Neural crest cell (in vitro differentiated cells): ENCODE results near the gene RXRG. TPM values are rescaled to one million over a fixed set of nuclear protein-coding genes. Genes with fewer than 3 reads are reported as not detected.

Source experiments
- DNase-seq: peaks from one replicate; pipeline ENCODE4 v3.0.0; 2021; ENCODE audit warnings: low read depth, mixed read lengths, low spot score
- H3K27ac Mint-ChIP-seq: one replicate; pipeline ENCODE4 v1.8.0; 2021; ENCODE audit warnings: mild to moderate bottlenecking, mixed read lengths; ENCODE audit not compliant: unreplicated experiment
- H3K27me3 Mint-ChIP-seq: 2 replicates; pipeline ENCODE4 v1.8.0; 2021; ENCODE audit warnings: low read depth, mild to moderate bottlenecking, mixed read lengths
- H3K36me3 Mint-ChIP-seq: 2 replicates; pipeline ENCODE4 v1.8.0; 2021; ENCODE audit warnings: low read depth, mild to moderate bottlenecking, mixed read lengths
- H3K4me1 Mint-ChIP-seq: 2 replicates; pipeline ENCODE4 v1.8.0; 2021; ENCODE audit warnings: mixed read lengths
- H3K4me3 Mint-ChIP-seq: one replicate; pipeline ENCODE4 v1.8.0; 2021; ENCODE audit warnings: mild to moderate bottlenecking, mixed read lengths
- H3K9me3 Mint-ChIP-seq: 2 replicates; pipeline ENCODE4 v1.8.0; 2021; ENCODE audit warnings: mixed read lengths
- total RNA-seq: library from RNA; stranded (reverse); gene quantifications from 2 replicates; pipeline ENCODE4 v1.2.1, GENCODE V29; 2021
- TF ChIP-seq, protein P1 (sequence below): fragments of 200-600 bp; sonication (generic); conservative IDR thresholded peaks from 2 replicates; pipeline ENCODE4 v1.5.0; 2021; ENCODE audit warnings: antibody characterized with exemption, mild to moderate bottlenecking

Gene RXRG
- total RNA-seq, 1 donor from 2014 or later = 6.7 TPM

- TF ChIP-seq, protein P1, sequence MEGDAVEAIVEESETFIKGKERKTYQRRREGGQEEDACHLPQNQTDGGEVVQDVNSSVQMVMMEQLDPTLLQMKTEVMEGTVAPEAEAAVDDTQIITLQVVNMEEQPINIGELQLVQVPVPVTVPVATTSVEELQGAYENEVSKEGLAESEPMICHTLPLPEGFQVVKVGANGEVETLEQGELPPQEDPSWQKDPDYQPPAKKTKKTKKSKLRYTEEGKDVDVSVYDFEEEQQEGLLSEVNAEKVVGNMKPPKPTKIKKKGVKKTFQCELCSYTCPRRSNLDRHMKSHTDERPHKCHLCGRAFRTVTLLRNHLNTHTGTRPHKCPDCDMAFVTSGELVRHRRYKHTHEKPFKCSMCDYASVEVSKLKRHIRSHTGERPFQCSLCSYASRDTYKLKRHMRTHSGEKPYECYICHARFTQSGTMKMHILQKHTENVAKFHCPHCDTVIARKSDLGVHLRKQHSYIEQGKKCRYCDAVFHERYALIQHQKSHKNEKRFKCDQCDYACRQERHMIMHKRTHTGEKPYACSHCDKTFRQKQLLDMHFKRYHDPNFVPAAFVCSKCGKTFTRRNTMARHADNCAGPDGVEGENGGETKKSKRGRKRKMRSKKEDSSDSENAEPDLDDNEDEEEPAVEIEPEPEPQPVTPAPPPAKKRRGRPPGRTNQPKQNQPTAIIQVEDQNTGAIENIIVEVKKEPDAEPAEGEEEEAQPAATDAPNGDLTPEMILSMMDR = no peak
- no peak overlapping the region for H3K27ac Mint-ChIP-seq
Measured at GRCh38 chr1:165451691-165452090, 6.8 kb upstream of the RXRG start.

DNA sequence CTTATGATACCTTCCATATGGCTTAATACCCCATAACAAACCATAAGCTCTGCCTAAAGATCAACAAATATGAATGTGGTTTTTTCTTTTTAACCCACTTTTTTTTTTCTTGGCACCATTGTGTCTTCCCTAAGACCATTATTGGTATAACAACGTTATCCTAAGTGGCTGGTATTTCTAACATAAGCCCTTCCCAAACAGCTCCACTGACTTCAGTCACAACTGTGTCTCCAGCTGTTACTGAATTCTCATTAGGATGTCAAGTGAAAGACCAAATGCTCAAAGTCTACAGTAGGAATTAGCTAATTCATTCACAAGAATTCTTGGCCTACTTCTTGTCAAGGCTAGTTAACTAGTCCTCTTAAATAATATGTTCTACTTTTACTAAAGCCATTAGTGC lies 4.2 kb upstream of the RXRG start:
- no peak for DNase-seq
- H3K36me3 Mint-ChIP-seq = no peaks in the 10 kb centered on the region
- no peaks in the 10 kb centered on the region for H3K4me1 Mint-ChIP-seq
- TF ChIP-seq, protein P1 = no peak
- H3K27me3 Mint-ChIP-seq = peaks cover 6% of the 10 kb centered on the region
- H3K4me3 Mint-ChIP-seq = no peak overlapping the region
- peaks cover 4% of the 10 kb centered on the region for H3K9me3 Mint-ChIP-seq
- no peak overlapping the region for H3K27ac Mint-ChIP-seq

More at GRCh38 chr1:165451691-165452090, 6.8 kb upstream of the RXRG start:
- peaks cover 4% of the 10 kb centered on the region for H3K9me3 Mint-ChIP-seq
- DNase-seq = no peak
- H3K4me1 Mint-ChIP-seq = peaks cover 3% of the 10 kb centered on the region
- peaks cover 8% of the 10 kb centered on the region for H3K27me3 Mint-ChIP-seq
- no peaks in the 10 kb centered on the region for H3K36me3 Mint-ChIP-seq
- H3K4me3 Mint-ChIP-seq = no peak overlapping the region

- Mint-ChIP-seq H3K27ac (no peak overlapping the region), H3K27me3 (peaks cover 9% of the 10 kb centered on the region), H3K4me1 (peaks cover 5% of the 10 kb centered on the region), H3K4me3 (no peak overlapping the region), H3K9me3 (no peaks in the 10 kb centered on the region), H3K36me3 (no peaks in the 10 kb centered on the region)
- DNase-seq = no peak
- TF ChIP-seq, protein P1 = no peak
Measured at GRCh38 chr1:165445388-165445787, 462 bp upstream of the RXRG start.

DNA sequence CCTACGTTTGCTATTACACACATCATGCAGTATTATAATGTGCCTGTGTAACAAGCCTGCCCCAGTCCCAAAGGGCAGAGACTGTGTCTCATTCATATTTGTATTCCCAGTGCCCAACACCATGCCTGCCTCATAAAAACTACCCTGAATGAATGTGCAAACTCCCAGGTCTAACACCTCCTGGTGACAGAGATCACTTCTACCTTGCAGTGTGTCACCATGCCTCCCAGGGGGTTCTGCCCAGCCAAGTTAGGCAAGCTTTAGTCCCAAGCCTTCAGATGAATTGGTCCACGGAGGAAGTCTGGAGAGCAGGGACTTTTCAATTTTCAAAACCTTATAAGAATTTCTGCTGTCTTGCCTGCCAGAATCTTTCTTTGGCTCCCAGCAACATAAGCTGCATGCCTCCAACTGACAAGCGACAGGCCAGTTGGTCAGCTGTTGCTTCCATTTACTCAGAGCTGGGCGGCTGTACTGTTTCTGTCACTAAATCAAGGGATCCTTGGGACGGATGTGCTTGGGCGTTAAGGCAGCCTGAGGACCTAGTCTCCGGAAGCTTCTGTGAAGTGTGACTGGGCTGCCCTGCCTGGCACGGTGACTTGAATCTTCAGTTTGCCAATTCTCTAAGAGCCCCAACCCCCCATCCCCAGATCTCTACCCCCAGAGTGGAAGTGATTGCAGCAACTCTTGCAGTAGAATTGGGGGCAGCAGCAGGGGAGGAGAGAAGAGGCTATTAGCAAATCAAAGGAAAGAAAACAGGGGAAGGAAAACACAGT lies 1.2 kb downstream of the RXRG start:
- H3K9me3 Mint-ChIP-seq = no peaks in the 10 kb centered on the region
- H3K27me3 Mint-ChIP-seq = peaks cover 9% of the 10 kb centered on the region
- H3K4me3 Mint-ChIP-seq = peak overlapping the region; percentile 43
- H3K4me1 Mint-ChIP-seq = peaks cover 12% of the 10 kb centered on the region
- DNase-seq = no peak
- TF ChIP-seq, protein P1 = no peak
- no peak overlapping the region for H3K27ac Mint-ChIP-seq
- no peaks in the 10 kb centered on the region for H3K36me3 Mint-ChIP-seq

GRCh38 chr1:165442653-165443052 lies 2.3 kb downstream of the RXRG start:
- Mint-ChIP-seq H3K27ac (no peak overlapping the region), H3K36me3 (no peaks in the 10 kb centered on the region), H3K27me3 (peaks cover 9% of the 10 kb centered on the region), H3K4me1 (peaks cover 12% of the 10 kb centered on the region), H3K9me3 (no peaks in the 10 kb centered on the region), H3K4me3 (no peak overlapping the region)
- DNase-seq = no peak
- TF ChIP-seq, protein P1 = no peak
